Gastroesophageal sphincter (tissue), 4 donors: ENCODE results near the gene PTPRF. TPM values are rescaled to one million over a fixed set of nuclear protein-coding genes. Genes with fewer than 3 reads are reported as not detected.
A peak's percentile ranks its signal among the peaks of the same experiment; 100 is the strongest.

Source experiments
- ATAC-seq: fragments of 150-250 bp; one replicate; pipeline ENCODE4 v1.9.1; 2016; ENCODE audit warnings: mild to moderate bottlenecking, moderate library complexity
- H3K27ac ChIP-seq, 4 donors: fragments of 200-600 bp; sonication (generic) in 3 of 4; 1 replicate in 3 of 4; 2 replicates in 1 of 4; pipeline ENCODE4 v1.5.1; 2016 to 2019
- H3K27me3 ChIP-seq: fragments of 200-600 bp; sonication (generic); one replicate; pipeline ENCODE4 v1.5.1; 2019
- H3K36me3 ChIP-seq, 2 donors: fragments of 200-600 bp; sonication (generic); one replicate each; pipeline ENCODE4 v1.5.1; 2019; ENCODE audit warnings: control low read depth in 1 of 2
- H3K4me1 ChIP-seq, 3 donors: fragments of 200-600 bp; sonication (generic); 1 replicate in 2 of 3; 2 replicates in 1 of 3; pipeline ENCODE4 v1.5.1; 2016 to 2019; ENCODE audit warnings: control low read depth in 2 of 3
- H3K4me3 ChIP-seq, 2 donors: fragments of 200-600 bp; sonication (generic); one replicate each; pipeline ENCODE4 v1.5.1; 2019; ENCODE audit warnings: mild to moderate bottlenecking in 1 of 2, moderate library complexity in 1 of 2
- H3K9me3 ChIP-seq, 3 donors: fragments of 200-600 bp; sonication (generic); one replicate each; pipeline ENCODE4 v1.5.1; 2017 to 2019; ENCODE audit warnings: control low read depth in 2 of 3
- EP300 ChIP-seq: sonication (generic); formaldehyde crosslinking; IDR thresholded peaks from one replicate; pipeline ENCODE4 v1.6.1; 2017; ENCODE audit warnings: antibody characterized with exemption, mild to moderate bottlenecking
- POLR2A ChIP-seq, 2 donors: fragments of 450-650 bp; IDR thresholded peaks; one replicate each; pipeline ENCODE4 v1.6.1; 2017; ENCODE audit warnings: antibody characterized with exemption in 2 of 2, mild to moderate bottlenecking in 2 of 2, moderate library complexity in 1 of 2
- POLR2AphosphoS5 ChIP-seq: sonication (generic); formaldehyde crosslinking; IDR thresholded peaks from one replicate; pipeline ENCODE4 v1.6.1; 2017; ENCODE audit warnings: antibody characterized with exemption
- WGBS, 2 donors: methylation state at CpG; one replicate each; pipeline ENCODE4 v1.1.5; 2018; ENCODE audit warnings: low coverage in 1 of 2; 5-methylcytosine and 5-hydroxymethylcytosine counted together
- total RNA-seq, 4 donors: library from RNA; depleted of rRNA; stranded (reverse); fragments of >200 nt; gene quantifications; one replicate each; pipeline ENCODE4 v1.1.0, GENCODE V29; 2016
- TF ChIP-seq, protein P1 (sequence below), 4 experiments: fragments of 200-600 bp in 2 of 4; fragments of 450-650 bp in 2 of 4; sonication (generic) in 1 of 4; IDR thresholded peaks; one replicate each; pipeline ENCODE4 v1.5.1; 2017 to 2019; ENCODE audit warnings: antibody characterized with exemption in 4 of 4, mild to moderate bottlenecking in 2 of 4, moderate library complexity in 2 of 4

PTPRF gene
- total RNA-seq, 4 donors from 2014 or later = 55.8 to 80.4 (median 60.8) TPM

DNA sequence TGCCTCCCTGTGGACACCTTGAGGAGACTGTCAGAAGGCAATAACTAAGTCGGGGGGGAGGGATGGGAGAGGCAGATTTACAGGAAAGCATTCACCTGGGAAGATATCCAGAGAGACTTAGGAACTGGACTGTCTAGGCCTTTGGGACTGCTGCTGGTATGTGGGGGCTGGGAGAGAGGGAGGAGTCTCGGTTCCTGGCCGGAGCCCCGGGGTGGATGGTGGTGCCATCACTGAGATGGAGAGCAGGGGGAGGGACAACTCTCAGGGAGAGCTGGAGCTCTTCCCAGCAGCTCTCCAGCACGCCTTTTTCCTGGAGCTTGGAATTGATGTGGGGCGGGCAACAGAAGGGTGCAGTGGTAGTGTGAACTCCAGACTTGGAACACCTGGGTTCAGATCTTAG is 22.1 kb downstream of the PTPRF start:
- no peaks in the 10 kb centered on the region for H3K27me3 ChIP-seq
- no peaks in the 10 kb centered on the region for H3K9me3 ChIP-seq
- peak overlapping the region; percentile 30 to 82 (median 78) for H3K27ac ChIP-seq
- TF ChIP-seq POLR2A (IDR thresholded peaks at IDR 0.05) (no peak), EP300 (no peak), POLR2AphosphoS5 (peak; percentile 70)
- TF ChIP-seq, protein P1, sequence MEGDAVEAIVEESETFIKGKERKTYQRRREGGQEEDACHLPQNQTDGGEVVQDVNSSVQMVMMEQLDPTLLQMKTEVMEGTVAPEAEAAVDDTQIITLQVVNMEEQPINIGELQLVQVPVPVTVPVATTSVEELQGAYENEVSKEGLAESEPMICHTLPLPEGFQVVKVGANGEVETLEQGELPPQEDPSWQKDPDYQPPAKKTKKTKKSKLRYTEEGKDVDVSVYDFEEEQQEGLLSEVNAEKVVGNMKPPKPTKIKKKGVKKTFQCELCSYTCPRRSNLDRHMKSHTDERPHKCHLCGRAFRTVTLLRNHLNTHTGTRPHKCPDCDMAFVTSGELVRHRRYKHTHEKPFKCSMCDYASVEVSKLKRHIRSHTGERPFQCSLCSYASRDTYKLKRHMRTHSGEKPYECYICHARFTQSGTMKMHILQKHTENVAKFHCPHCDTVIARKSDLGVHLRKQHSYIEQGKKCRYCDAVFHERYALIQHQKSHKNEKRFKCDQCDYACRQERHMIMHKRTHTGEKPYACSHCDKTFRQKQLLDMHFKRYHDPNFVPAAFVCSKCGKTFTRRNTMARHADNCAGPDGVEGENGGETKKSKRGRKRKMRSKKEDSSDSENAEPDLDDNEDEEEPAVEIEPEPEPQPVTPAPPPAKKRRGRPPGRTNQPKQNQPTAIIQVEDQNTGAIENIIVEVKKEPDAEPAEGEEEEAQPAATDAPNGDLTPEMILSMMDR (IDR thresholded peaks at IDR 0.05) = peak in 1 of 4 experiments; percentile 13
- H3K4me3 ChIP-seq = no peak overlapping the region
- peak; percentile 87 for ATAC-seq
- H3K36me3 ChIP-seq = peaks cover 0 to 21% of the 10 kb centered on the region in 2 donors
- WGBS, 2 donors = 14 to 41% methylated on average over 5 of the region's 6 CpGs
- H3K4me1 ChIP-seq = peaks cover 3 to 90% (median 9%) of the 10 kb centered on the region in 3 donors

DNA sequence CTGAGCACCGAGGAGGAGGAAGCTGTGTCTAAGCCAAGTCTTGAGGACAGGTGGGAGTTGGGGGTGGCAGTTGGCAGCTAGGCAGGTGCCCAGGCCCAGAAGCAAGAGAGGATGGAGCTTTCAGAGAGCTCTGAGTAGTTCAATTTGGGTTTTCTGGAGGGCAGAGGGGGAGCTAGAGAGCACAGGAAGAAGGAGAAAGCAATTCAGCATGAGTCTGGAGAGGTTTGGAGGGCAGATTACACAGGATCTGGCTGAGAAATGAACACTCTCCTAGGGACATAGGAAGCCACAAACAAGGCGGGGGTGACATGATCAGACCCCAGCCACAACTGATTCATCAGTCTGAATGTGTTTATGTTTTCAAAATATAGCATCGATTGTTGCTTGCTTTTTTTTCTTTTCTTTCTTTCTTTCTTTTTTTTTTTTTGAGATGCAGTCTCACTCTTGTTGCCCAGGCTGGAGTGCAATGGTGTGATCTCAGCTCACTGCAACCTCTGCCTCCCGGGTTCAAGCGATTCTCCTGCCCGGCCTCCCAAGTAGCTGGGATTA is 23.8 kb downstream of the PTPRF start:
- 50 to 54% methylated on average over 2 to 3 of the region's 6 CpGs for WGBS, 2 donors
- H3K9me3 ChIP-seq = no peaks in the 10 kb centered on the region
- TF ChIP-seq POLR2AphosphoS5 (no peak), EP300 (no peak), POLR2A (IDR thresholded peaks at IDR 0.05) (no peak)
- TF ChIP-seq, protein P1 (IDR thresholded peaks at IDR 0.05) = peak in 3 of 4 experiments; percentile 17 to 37 (median 21)
- peaks cover 3 to 90% (median 14%) of the 10 kb centered on the region in 3 donors for H3K4me1 ChIP-seq
- H3K36me3 ChIP-seq = peaks cover 0 to 21% of the 10 kb centered on the region in 2 donors
- no peak overlapping the region for H3K4me3 ChIP-seq
- ATAC-seq = no peak
- no peaks in the 10 kb centered on the region for H3K27me3 ChIP-seq
- H3K27ac ChIP-seq = peak overlapping the region in 3 of 4 donors; percentile 77 to 82 (median 80)

DNA sequence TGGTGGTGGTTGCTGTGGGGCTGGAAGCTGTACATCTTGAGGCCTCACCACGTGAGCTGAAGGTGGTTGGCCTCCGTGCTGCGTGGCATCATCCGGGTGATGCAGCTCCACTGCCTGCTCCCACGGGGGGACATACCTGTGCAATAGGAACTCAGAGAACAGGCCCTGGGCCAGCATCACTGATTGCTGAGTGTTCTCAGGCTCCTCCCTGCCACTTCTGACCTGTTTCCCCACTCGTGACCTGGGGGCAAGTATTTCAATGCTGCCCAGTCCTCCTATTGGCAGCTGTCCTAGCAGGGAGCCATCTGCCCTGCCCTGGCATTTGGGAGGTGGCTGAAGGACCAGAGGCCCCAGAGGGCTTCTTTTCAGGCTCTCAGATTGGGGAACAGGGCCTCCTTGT is 26.1 kb downstream of the PTPRF start:
- Histone ChIP-seq H3K9me3 (no peaks in the 10 kb centered on the region), H3K27me3 (no peaks in the 10 kb centered on the region), H3K36me3 (peaks cover 0 to 21% of the 10 kb centered on the region in 2 donors), H3K27ac (peak overlapping the region in 3 of 4 donors; percentile 2 to 89 (median 81)), H3K4me1 (peaks cover 3 to 74% (median 14%) of the 10 kb centered on the region in 3 donors), H3K4me3 (no peak overlapping the region)
- WGBS, 2 donors = 93% methylated on average over 3 of the region's 6 CpGs; no CpG with 5 or more reads in 1 of the 2 donors
- ATAC-seq = no peak
- TF ChIP-seq EP300 (no peak), POLR2AphosphoS5 (no peak)
- TF ChIP-seq, protein P1 (IDR thresholded peaks at IDR 0.05) = no peak

DNA sequence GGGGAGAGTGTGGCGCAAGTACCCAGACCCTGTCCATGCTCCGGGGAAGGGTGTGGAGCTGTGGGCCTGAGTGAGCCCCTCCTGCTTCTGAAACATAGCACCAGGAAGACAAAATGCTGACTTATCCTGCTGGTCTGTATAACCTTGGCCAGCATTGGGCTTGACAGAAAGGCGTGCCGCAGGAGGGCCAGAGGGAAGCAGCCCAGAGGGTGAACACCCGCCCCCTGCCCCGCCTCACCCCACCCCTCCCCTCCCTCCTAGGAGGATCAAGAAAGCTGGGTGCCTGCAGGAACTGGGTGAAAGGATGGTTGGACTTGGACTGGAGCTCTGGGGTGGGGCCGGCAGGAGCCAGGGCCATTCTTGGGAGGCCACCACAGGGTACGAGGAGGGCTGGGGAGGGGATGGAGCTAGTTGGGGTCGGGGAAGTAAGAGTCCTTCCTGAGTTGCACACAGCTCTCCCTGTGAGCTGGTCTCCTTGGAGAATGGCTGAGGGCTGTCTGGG is 27.1 kb downstream of the PTPRF start:
- Histone ChIP-seq H3K9me3 (no peaks in the 10 kb centered on the region), H3K4me3 (peak overlapping the region in 1 of 2 donors; percentile 25), H3K4me1 (peaks cover 0 to 64% (median 7%) of the 10 kb centered on the region in 3 donors), H3K36me3 (peaks cover 0 to 21% of the 10 kb centered on the region in 2 donors), H3K27me3 (no peaks in the 10 kb centered on the region), H3K27ac (peak overlapping the region; percentile 48 to 89 (median 84))
- no peak for TF ChIP-seq EP300
- TF ChIP-seq, protein P1 (IDR thresholded peaks at IDR 0.05) = no peak
- no peak for TF ChIP-seq POLR2AphosphoS5
- no peak for TF ChIP-seq POLR2A (IDR thresholded peaks at IDR 0.05)
- ATAC-seq = peak; percentile 54
- 0 to 57% methylated on average over 1 to 2 of the region's 9 CpGs for WGBS, 2 donors
